ENCODE data around the gene AFF3.
"Not testable (repeated sequence)": the region's sequence is repeated elsewhere in the genome, so short reads cannot be mapped to it uniquely, and the experiment has no call there.

Gene AFF3

DNA sequence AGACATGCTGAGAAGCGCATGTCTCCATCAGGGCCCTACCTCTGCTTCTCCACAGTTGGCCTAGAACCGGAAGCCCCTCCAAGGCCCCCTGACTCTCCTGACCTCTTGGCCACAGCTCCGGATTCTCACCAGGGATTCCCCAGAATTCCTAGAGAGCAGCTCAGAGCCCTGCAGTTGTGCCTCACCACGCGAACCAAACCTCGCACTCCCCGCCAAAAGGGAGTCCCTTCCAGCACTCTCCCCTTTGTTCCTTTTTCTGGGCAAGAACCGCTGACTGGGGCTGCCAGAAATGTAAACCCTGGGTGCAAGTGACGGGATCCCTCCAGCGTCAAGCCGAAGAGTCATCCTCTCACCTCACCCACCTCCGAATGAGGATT lies 36.7 kb downstream of the AFF3 start:
- DNase-seq, result no peak

DNA sequence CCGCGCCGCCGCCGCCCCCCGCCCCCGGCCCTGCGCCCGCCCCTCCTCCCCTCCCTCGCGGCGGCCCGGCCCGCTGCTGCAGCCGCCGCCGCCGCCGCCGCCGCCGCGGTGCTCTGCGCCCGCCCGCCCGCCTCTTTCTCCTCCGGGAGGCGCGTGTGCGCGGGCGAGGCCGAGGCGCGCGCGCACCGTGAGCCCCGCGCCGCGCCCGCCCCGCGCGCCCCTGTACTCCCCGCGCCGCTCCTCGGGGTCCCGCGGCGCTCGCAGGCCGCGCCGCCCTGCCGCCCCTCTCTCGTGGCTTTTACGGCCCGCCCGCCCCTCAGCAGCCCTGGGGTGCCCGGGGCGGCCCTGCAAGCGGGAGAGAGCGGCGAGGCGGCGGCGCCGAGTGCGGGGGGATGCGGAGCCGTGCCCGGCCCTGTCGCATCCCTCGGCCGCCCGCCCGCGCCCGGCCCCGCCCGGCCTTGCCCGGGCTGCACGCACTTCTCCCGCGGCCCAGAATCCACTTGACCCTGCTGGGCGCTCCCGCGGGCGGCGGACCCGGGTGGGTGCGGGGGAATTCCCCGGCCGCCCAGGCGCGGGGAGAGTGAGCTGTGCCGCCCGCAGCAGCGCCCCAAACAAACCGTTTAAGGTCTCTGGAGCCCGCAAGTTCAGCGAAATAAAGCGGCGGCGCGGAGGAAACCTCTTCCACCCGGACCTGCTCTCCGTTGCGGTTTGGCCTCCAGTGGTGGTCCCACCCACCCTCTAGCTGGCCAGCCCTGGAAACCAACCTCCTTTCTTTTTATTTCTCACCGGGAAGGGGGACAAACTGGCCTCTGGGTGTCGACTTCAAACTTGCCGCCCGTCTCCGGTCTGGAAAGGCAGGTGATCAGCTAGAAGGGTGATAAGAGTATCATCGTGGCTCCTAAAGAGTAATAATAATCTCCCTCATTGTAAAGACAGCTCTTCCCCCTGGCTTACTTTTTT lies 37.4 kb downstream of the AFF3 start:
- no peak for DNase-seq

DNA sequence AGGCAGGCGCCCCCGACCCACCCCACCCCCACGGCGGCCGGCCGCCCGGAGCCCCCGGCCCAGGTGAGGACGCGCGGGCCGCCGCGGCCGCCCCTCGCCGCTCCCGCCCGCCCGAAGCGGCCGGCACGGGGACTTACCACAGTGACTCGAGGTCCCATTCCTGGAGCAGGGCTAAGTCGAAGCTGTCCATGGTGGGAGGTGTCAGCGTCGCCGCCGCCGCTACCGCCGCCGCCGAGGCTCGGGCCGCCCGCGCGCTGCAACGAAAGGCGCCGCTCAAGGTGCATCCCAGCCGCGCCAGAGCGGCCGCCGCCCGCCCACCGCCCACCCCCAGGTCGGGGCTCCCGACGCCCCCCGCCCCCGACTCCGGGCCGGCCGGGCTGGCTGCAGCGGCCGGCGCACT lies 38.1 kb downstream of the AFF3 start:
- not testable (repeated sequence) for DNase-seq

DNA sequence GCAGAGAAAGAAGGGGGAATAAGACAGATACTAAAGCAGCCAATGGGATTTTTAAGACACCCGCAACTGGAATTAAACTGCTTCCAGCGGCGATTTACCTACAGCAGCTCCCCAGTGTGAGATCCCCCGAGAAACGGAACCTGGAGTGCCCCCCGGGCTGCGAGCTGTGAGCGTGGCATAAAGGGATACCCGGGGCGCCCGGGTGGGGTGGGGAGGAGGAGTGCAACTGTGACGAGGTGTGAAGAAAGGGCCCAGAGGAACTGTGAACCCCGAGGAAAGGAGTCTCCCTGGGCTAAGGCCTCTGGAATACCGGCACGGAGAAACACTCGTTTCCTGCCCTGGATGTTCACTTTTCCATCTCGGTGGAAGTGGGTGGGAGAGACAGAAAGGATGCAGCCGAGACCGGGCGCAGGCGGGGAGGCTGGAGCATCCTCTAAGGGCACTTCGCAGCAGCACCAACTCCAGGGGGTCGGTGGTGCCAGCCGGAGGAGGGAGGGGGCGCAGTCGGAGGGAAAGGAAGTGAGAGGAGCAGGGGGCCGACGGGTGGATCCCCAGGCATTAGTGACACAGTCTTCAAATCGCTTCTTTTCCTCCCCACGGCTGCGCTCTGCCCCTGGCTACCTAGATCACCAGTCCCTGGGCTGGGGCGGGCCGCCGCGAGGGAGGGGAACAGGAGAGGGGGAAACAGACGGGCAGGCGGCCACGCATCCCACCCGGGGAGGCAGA lies 38.7 kb downstream of the AFF3 start:
- not testable (repeated sequence) for DNase-seq

DNA sequence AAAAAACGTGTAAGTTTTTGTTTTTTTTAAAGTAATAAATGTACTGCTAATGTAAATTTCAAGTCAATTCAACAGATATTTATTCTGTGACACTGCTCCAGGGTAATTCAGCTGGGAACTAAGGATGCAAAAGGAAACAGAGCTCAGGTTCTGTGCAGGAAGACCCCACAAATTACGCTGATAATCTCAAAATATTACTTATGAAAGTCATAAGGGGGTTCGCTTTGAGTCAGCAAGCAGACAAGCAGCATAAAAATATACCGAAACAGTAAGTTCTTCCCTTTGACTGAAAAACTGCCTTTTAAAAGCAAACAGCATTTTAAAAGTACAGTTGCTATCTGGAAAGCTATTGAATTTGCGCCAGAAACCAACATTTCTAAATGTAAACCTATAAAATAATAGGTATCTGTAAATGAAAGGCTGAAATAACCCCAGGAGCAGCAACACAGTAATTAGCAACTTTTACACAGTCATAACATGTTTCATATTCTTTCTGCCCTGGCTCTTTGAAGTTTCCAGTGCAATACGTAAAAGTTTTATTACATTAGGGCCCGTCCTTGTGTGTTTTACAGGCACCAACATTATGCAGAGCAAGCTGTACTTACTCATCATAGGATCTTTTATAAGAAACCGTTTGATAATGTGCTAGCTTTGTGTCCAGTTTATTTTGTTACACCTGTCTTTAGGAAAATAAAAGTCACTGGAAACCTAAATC lies 39.8 kb downstream of the AFF3 start:
- DNase-seq, result not testable (repeated sequence)

DNA sequence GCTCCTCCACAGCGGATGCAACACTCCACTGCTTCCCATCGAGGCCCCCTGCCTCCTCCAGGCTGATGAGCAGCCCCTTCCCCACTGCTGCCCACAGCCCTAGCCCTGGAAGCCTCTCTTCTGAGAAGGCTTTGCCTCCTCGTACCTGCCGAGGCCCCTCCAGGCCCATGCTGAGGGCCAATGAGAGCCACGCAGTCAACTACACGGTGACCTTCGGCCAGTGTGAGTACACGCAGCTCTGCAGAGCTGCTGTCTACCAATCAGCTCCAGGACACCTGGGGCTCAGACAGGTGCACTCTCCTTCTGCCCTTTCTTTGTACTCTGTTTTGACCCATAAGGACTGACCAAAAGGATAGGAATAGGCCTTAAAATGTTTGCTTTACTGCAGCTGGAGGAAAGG lies 43.5 kb downstream of the AFF3 start:
- DNase-seq, result not testable (repeated sequence)

DNA sequence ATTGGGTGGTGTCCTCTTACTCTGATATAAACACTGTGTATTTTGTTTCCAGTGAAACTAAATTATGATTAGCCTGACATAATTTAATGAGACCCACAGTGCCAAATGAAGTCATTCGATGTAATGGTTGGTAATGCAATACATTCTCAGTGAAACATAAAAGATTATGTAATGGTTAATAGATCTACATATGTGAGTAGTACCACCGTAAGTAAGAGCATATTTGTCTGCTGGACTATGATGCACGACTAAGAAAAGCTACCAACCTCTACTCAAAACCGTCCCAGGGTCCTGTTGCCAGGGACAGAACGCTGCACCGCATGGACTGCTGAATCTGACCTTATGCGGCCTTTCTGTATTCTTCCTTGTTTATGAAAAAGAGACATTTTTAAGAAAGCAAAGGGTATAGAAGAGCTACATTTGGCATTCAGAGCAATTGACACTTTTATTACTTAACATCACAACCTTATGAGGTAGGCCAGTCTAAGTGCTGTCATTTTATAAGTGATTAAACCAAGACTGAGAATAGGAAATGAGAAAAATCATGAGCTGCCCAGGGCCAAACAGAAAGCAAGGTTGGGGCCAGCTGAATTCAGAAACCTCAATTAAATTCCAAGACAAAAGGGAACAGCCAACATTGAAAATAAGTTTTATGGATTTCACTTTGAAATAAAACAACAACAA lies 44.6 kb downstream of the AFF3 start:
- not testable (repeated sequence) for DNase-seq

DNA sequence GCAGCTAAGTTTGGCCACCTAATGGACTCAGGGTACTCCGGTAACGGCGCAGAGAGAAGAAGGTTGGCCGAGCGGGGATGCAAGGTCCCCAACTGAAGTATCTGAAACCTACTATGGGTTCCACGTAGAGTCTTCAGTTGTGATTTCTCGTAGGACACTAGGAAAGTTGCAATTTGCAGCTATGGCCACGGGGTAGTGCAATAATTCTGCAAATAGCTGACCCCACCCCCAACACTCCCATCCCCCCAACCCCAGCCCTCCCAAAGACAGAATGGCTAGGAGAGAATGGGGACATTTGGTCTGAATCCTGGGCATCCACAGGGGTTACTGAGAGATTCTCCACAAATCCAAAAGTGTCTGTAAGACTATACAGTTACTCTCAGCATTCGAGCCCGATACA lies 46.5 kb downstream of the AFF3 start:
- not testable (repeated sequence) for DNase-seq

DNA sequence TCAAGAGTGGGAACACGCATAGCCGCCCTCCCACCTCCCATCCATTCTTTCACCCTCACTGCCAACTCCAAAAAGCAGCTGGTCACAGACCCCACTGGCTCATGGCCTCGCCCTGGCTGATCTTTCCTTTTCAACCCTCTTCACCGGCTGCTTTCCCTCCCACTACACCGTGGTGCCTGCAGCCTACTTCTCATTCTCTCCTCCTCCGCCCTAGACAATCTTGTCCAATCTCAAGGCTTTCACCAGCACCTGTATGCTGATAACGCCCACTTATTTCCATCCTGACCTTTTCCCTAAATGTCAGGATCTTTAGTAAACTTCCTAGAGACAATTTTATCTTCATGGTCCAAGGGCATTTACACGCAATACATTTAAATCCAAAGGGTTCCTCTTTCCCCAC lies 50.6 kb downstream of the AFF3 start:
- not testable (repeated sequence) for DNase-seq

DNA sequence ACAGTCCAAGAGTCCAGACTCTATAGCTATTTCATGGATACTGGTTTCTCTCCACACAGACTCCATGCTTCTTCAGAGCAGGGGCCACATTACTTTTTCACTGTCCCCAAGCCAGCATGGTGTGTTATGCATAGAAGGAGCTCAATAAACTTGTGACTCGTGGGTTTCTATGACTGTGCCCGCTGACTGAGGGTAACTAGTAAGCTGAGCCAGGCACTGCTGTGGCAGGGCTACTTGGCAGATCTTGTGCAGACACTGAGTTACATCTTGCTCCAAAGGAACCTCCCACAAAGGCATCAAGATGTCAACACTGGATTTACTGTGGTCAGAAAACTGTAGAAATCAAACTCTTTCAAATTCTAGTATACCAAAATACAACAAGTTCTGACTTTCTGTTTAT lies 56.6 kb downstream of the AFF3 start:
- not testable (repeated sequence) for DNase-seq

DNA sequence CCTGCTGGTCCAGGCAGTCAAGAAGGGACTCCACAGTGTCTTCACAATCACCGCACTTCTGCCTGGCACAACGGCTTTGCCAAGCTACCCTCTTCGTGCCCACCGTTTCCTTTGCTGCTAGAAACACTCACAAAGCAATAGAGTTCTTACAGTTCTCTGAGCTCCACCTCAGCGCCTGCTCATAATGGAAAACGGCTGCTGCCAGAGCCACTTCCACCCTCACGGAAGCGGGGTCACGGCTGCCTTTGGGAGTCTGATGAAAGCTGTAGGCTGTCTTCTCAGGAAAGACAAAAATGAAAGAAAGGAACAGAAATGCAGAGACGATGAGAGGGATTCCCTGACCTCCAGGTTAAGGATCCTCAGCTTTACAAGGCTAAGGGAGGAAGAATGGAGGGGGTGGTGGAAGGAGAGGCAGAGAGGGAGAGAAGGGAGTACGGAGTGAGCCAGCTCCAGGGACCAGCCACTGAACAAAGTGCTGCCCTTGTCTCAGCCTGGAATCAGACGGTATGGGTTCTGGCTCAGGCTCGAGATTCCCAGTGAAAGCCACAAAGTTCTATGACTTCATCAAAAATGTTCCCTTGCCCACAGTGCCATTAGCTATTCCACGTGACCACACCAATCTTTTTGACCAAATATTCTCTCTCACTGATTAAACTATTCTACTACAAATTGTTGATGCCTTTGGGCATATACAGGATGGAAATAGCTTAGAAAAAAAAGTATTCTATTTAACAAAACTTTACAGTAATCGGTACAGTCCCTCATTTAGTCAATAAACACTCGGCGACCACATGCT lies 58.8 kb downstream of the AFF3 start:
- DNase-seq, result not testable (repeated sequence)

DNA sequence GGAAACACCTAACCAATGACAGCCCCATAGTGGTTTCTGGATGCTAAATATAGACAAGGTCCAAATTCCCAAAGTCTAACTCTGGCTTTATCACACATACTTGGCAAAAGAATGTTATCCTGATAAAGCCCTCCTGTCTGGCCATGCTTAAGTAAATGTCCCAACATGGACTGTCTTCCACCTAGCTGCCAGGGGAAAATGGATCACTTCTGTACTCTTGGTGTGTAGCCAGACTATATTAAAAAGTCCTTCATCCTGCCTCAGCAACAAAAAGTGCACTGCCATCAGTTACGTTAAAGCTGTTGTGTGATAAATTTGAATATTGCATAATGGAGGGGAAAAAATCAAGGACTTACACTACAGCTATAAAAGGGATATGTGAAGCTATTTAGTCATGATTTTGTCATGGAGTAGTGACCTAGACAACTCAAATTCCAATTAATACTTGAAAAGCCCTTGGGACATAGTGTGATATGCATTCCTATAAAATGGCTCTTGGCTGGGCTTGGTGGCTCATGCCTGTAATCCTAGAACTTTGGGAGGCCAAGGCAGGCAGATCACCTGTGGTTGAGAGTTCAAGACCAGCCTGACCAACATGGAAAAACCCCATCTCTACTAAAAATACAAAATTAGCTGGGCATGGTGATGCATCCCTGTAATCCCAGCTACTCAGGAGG lies 60.0 kb downstream of the AFF3 start:
- DNase-seq, result not testable (repeated sequence)

DNA sequence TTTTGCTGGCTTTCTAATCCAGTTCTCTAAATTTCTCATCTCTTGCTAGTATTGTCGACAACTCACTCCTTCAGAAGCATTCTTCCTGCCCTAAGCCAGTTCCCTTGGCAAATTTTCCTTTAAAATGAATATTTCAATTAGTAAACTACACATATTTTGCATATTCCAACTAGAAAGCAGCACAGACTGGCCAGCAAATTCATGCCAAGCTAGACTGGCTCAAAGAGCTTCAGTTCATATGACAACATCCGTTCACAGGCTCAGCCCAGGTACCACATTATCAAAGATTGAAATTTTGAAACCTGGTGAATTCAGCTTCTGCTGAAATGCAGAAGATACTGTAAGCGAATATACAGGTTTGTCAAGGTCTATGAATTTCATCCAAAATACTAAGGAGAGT lies 64.5 kb downstream of the AFF3 start:
- no peak for DNase-seq

DNA sequence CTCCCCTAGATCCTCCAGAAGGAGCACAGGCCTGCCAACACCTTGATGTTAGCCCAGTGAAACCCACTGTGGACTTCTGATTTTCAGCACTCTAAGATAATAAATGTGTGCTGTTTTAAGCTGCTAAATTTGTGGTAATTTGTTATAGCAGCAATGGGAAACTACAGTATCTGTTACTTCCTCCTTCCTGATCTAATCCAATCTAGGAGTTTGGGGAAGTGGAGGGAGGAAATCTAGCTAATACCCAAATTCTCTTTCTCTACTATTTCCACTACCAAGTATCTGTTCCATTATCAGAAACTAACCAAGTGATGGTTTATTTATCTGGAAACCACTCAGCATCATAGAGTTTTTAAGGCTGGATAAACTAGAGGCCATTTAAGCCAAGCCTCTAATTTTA lies 64.9 kb downstream of the AFF3 start:
- DNase-seq, result no peak

DNA sequence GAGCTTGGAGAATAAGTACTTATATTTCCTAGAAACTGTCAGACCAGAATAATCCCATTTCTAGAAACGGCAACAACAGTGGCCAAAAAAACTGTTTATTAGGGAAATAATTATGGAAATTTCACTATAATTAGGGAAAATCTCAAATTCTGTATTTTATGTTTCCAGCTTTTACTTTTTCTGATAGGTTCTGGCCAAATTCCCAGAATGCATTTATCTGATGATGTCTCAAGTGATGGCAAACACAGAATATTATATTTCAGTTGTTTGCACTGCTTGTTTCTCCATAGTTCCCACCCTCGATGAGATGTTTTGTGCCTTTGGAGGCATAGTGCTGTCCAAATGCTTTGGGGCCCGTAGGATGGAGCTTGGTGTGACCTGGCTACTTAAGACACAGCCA lies 66.9 kb downstream of the AFF3 start:
- no peak for DNase-seq

DNA sequence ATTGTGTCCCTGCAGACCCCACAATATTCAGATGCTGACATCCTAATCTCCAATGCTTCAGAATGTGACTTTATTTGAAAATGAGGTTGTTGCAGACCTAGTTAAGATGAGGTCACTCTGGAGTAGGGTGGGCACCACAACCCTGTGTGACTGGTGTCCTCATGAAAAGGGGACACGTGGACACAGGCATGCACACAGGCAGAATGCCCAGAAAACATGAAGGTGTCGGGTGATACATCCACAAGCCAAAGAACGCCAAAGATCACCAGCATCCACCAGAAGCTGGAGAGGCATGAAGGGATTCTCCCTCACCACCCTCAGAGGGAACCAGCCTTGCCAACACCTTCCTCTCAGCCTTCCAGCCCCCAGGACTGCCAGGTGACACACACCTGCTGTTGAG lies 69.3 kb downstream of the AFF3 start:
- no peak for DNase-seq

DNA sequence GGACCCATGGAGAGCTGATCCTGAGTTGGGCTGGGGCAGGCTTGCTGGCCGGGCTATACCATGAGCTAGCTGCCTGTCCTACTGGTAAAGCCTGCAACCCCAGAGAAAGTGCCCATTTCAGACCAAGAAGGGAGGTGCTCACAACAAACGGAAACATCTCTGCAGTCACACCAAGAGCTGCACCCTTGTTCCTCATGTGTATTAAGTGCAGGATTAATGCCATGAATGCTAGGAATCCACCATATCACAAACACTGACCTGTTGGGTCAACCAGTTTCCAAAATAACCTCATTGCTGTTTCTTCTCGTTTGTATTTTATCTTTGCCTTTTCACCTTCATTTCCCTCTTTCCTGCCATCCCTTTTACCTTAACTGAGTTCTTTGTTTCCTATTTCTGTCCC lies 69.9 kb downstream of the AFF3 start:
- DNase-seq, result no peak

DNA sequence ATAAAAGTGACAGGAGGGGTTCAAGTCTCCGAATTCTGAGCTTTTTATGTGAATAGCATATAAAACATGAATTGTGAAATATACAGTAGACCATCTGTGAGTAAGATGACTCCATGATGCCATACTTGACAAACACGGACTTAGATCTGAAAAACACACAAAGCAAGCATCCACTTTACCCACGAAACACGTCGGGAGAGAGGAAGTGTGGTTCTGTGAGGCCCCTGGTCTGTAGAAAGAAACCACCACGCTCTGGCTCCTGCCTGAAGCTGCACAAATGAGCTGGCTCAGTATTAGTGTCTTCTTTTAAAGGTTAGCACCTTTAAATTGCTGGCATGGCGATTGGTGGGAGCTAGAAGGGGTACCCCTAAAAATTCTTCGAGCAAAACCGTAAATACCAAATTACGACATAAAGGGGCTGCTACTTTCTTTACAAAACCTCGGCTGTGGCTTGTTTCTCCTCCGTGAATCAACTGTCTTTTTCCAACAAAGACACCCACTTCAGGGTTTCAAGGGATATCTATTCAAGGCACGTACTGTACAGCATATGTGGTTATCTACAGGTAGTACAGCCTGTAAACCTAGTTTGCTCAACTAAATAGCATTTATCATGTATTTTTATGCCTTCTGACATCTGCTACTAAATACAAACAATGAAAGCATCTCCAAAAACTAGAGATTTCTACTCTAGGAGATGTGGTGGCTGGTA lies 70.9 kb downstream of the AFF3 start:
- DNase-seq, result no peak

DNA sequence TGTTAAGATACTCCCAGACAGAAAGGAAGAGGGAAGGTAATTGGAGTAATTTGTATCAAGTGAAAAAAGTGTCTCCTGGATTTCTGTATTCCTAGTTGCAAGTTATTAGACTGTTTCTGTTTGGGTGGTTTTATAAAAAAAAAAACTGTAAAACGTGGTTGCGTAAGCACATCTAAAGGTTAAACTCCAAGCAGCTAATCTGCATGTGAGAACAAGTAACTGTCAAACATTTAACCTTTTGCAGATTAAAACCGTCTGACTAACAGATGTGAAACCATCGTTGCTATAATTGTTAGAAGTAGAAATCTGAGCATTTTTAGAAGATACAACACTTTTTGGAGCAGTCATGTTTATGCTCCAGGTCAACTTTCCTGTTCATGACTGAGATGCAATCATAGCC lies 72.3 kb downstream of the AFF3 start:
- DNase-seq, result no peak

DNA sequence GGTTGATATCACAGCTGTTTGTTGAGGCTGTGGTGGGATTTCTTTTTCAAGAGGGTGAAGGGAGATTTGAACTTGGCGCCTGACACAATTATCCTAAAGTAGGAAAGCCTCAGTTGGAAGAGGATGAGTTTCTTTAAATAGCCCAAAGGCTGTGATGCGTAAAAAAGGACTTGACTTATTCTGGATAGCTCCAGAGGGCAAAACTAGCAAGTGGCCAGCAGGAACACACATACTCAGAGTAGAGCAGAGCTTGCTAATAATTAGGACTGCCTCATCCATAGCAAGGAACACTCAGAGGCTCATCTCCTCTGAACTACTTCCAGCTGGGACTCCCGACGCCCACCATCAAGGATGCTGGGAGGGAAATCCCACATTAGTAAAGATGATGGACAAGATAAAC lies 74.0 kb downstream of the AFF3 start:
- DNase-seq, result no peak

DNA sequence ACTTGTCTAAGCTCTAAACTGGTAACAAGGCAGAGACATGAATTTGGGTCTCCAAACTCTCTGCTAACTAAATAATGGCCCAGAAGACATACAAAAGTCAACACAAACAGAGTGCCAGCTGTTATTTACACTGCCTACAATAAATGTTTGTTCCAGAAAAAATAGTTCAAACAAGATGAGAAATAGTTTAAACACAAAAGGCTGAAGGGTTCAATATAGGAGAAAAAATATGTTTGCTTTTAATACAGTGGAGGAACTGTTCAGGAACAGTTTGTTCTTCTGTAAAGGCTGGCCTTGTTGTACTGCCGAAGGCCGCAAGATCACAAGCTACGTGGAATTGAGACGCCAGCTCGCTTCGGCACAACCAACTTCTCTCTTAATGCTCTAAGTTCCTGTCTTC lies 74.6 kb downstream of the AFF3 start:
- DNase-seq, result no peak
